HepG2 (cell line): Measurements from ENCODE around the gene CIBAR2. TPM values are rescaled to one million over a fixed set of nuclear protein-coding genes. Genes with fewer than 3 reads are reported as not detected.

ENCODE experiments used
- ATAC-seq: fragments of 200-7000 bp; cut with Tn5 transposase; 3 replicates; pipeline ENCODE4 v1.9.1; 2020; ENCODE audit warnings: mild to moderate bottlenecking, moderate library complexity
- BruUV-seq: library from RNA; stranded (reverse); fragments of 400-500 nt; replicated peaks from 2 replicates; lab custom pipeline; 2021; lab: Mats Ljungman, UMichigan
- CTCF ChIA-PET: fragments of 300-600 bp; formaldehyde crosslinking; extraction: SDS; loops from one replicate; lab custom pipeline; 2021; ENCODE audit warnings: low total read pairs, inconsistent platforms, low intra/inter-chr PET ratio; lab: Yijun Ruan, JAX
- POLR2A ChIA-PET: fragments of 350-600 bp; sonication (Branson Sonifier 250); formaldehyde crosslinking; loops from one replicate; lab custom pipeline; 2020; ENCODE audit warnings: antibody characterized with exemption, inconsistent platforms; lab: Yijun Ruan, JAX
- DNase-seq: peaks from one replicate; pipeline ENCODE4 v3.0.0-alpha.2; 2015; ENCODE audit warnings: low spot score
- FAIRE-seq: peaks from 3 replicates; lab custom pipeline; 2011; peaks lifted over from hg19 to GRCh38; lab: Jason Lieb, UNC
- H2AFZ ChIP-seq: one replicate; pipeline ENCODE4 v1.6.1; 2011; ENCODE audit warnings: low read length, inconsistent platforms
- H3K27ac ChIP-seq: fragments of 300-600 bp; 3 replicates; pipeline ENCODE4 v1.8.0; 2011; ENCODE audit warnings: mixed run types, mild to moderate bottlenecking, mixed read lengths, low read length, inconsistent platforms; ENCODE audit not compliant: insufficient read depth; ENCODE audit errors: extremely low read length
- H3K27me3 ChIP-seq, 2 experiments: fragments of 200-600 bp in 1 of 2; 2 replicates in 1 of 2; 3 replicates in 1 of 2; pipeline versions ENCODE4 v1.6.0 to v1.8.0; 2011; ENCODE audit warnings: low read length in 2 of 2, mild to moderate bottlenecking in 2 of 2, moderate library complexity in 2 of 2, inconsistent platforms in 1 of 2; ENCODE audit not compliant: insufficient read depth in 2 of 2, control insufficient read depth in 1 of 2
- H3K36me3 ChIP-seq, 2 experiments: fragments of 200-600 bp in 1 of 2; replicated peaks in 1 of 2; 2 replicates in 1 of 2; 3 replicates in 1 of 2; pipeline versions ENCODE4 v1.5.1 to v1.8.0; 2011; ENCODE audit warnings: low read length in 2 of 2, inconsistent platforms in 1 of 2; ENCODE audit not compliant: insufficient read depth in 2 of 2, control insufficient read depth in 1 of 2
- H3K4me1 ChIP-seq: 2 replicates; pipeline ENCODE4 v1.5.1; 2012; ENCODE audit warnings: low read length, inconsistent platforms; ENCODE audit not compliant: insufficient read depth
- H3K4me2 ChIP-seq: 2 replicates; pipeline ENCODE4 v1.6.0; 2011; ENCODE audit warnings: low read depth, low read length, inconsistent platforms
- H3K4me3 ChIP-seq, 3 experiments: fragments of 200-600 bp in 1 of 3; sonication (generic), shearing (Covaris generic) in 1 of 3; replicated peaks in 1 of 3; 2 replicates each; pipeline ENCODE4 v1.5.1; 2011 to 2016; ENCODE audit warnings: low read length in 3 of 3, inconsistent platforms in 2 of 3, low read depth in 2 of 3, mild to moderate bottlenecking in 2 of 3, control low read depth in 1 of 3, mixed read lengths in 1 of 3; ENCODE audit not compliant: insufficient read depth in 1 of 3
- H3K79me2 ChIP-seq: one replicate; pipeline ENCODE4 v1.6.1; 2011; ENCODE audit warnings: low read length, inconsistent platforms; ENCODE audit not compliant: insufficient read depth
- H3K9ac ChIP-seq: 2 replicates; pipeline ENCODE4 v1.6.0; 2011; ENCODE audit warnings: mild to moderate bottlenecking, low read depth, low read length, inconsistent platforms; ENCODE audit not compliant: insufficient read depth
- H3K9me3 ChIP-seq: 2 replicates; pipeline ENCODE4 v1.5.1; 2012; ENCODE audit warnings: mild to moderate bottlenecking, low read length
- H4K20me1 ChIP-seq: 2 replicates; pipeline ENCODE4 v1.6.0; 2011; ENCODE audit warnings: inconsistent platforms, mild to moderate bottlenecking, low read length, moderate library complexity; ENCODE audit not compliant: insufficient read depth
- CTCF ChIP-seq: sonication (generic); formaldehyde crosslinking; IDR thresholded peaks from 2 replicates; pipeline ENCODE4 v1.5.0; 2020; ENCODE audit warnings: mild to moderate bottlenecking, missing genetic modification reagents, moderate library complexity
- FOXJ3 ChIP-seq: sonication (generic); formaldehyde crosslinking; IDR thresholded peaks from 2 replicates; pipeline ENCODE4 v1.4.0; 2020; ENCODE audit warnings: missing genetic modification reagents, mild to moderate bottlenecking, borderline replicate concordance
- RARA ChIP-seq: IDR thresholded peaks from 2 replicates; pipeline ENCODE4 v1.6.1; 2016; ENCODE audit warnings: missing genetic modification reagents, missing compliant biosample characterization
- ZNF768 ChIP-seq: sonication (generic); formaldehyde crosslinking; IDR thresholded peaks from 2 replicates; pipeline ENCODE4 v1.4.0; 2020; ENCODE audit warnings: missing genetic modification reagents
- WGBS: methylation state at CpG from one replicate; pipeline ENCODE4 v1.1.6; 2017; ENCODE audit warnings: low lambda C conversion rate; 5-methylcytosine and 5-hydroxymethylcytosine counted together
- in situ Hi-C: cut with HindIII; loops from 2 replicates; pipeline ENCODE4 v1.10.0; 2017; ENCODE audit warnings: low pct_unique_long_range_greater_than_20kb; ENCODE audit not compliant: extremely low pct_ligation_motif_present
- intact Hi-C: fragments of 100-400 bp; cut with micrococcal nuclease; formaldehyde crosslinking; loops from one replicate; pipeline ENCODE4 v1.10.0; 2022; ENCODE audit not compliant: unreplicated experiment
- polyA plus RNA-seq, 8 experiments: library from polyadenylated mRNA; depleted of rRNA in 3 of 8; stranded (reverse) in 7 of 8; unstranded in 1 of 8; fragments of >200 nt; fragmentation: Illumina TruSeq in 4 of 8; extraction: Trizol in 4 of 8; gene quantifications; 2 replicates each; pipeline versions ENCODE4 v1.2.1 to v1.2.3, GENCODE V29; 2011 to 2016; ENCODE audit warnings: low read depth in 4 of 8, missing spikeins in 1 of 8, mixed read lengths in 1 of 8; ENCODE audit not compliant: insufficient read depth in 1 of 8
- total RNA-seq, 5 experiments: library from RNA; depleted of rRNA; stranded (reverse); fragments of >200 nt; fragmentation: Illumina TruSeq; extraction: Trizol; gene quantifications; 2 replicates each; pipeline ENCODE4 v1.2.3, GENCODE V29; 2016; ENCODE audit warnings: low read depth in 1 of 5

Gene CIBAR2
- total and polyA plus RNA-seq, 2 of the 13 experiments (the other 11 are each of a cell fraction or from before 2014, with no cell fraction given): not detected

- Histone ChIP-seq H3K4me3 (no peak overlapping the region), H3K36me3 (no peaks in the 10 kb centered on the region), H2AFZ (no peak overlapping the region), H3K79me2 (no peaks in the 10 kb centered on the region), H3K9me3 (no peaks in the 10 kb centered on the region), H3K9ac (no peak overlapping the region), H3K4me2 (no peak overlapping the region), H3K27me3 (peaks cover 15 to 81% of the 10 kb centered on the region in 2 experiments), H4K20me1 (no peaks in the 10 kb centered on the region; the same call in 1 of the 2 replicates), H3K27ac (no peak overlapping the region), H3K4me1 (peaks cover 7% of the 10 kb centered on the region; the same call in 1 of the 2 replicates)
- WGBS: 44% methylated on average over 8 of the region's 21 CpGs
- intact Hi-C loops (loop anchor here (2.0 kb wide), 2 partner anchors 61 to 111 kb away; partner anchors contain the start of gene KIAA0513), in situ Hi-C loops (no loop called here)
- TF ChIP-seq RARA (no peak), CTCF (CRISPR knock-in tag) (0 out of 2 replicates have a peak, but pooled peaks have one; percentile 22), ZNF768 (CRISPR knock-in tag) (0 out of 2 replicates have a peak, but pooled peaks have one; percentile 25), FOXJ3 (no peak)
- ChIA-PET POLR2A (no interaction called here), CTCF (no interaction called here)
- DNase-seq (no peak), ATAC-seq (0 out of 3 replicates have a peak, but pooled peaks have one; percentile 7), FAIRE-seq (no peak)
- BruUV-seq: no TSS peak
These were observed 24.2 kb downstream of the CIBAR2 start for GRCh38 chr16:85087899-85088569.
